HepG2 (cell line): ENCODE results near the gene RBCK1. TPM values are rescaled to one million over a fixed set of nuclear protein-coding genes. Genes with fewer than 3 reads are reported as not detected.
A peak's percentile ranks its signal among the peaks of the same experiment; 100 is the strongest.

Source experiments
- DPF2 ChIP-seq: sonication (generic); formaldehyde crosslinking; IDR thresholded peaks from 2 replicates; pipeline ENCODE4 v1.4.0; 2020; ENCODE audit warnings: mild to moderate bottlenecking, low read depth, missing genetic modification reagents, borderline replicate concordance
- KAT8 ChIP-seq: IDR thresholded peaks from 2 replicates; pipeline ENCODE4 v1.6.1; 2016; ENCODE audit warnings: missing genetic modification reagents, missing compliant biosample characterization
- NCOA1 ChIP-seq: sonication (generic); formaldehyde crosslinking; IDR thresholded peaks from 2 replicates; pipeline ENCODE4 v1.9.0; 2021; ENCODE audit warnings: missing genetic modification reagents
- NR2F1 ChIP-seq, 2 experiments: fragments of 450-650 bp in 1 of 2; formaldehyde crosslinking in 1 of 2; IDR thresholded peaks; 2 replicates each; pipeline versions ENCODE4 v1.5.0 to v1.6.1; 2016 to 2020; ENCODE audit warnings: mild to moderate bottlenecking in 1 of 2, missing compliant biosample characterization in 1 of 2, missing genetic modification reagents in 1 of 2, moderate library complexity in 1 of 2
- RARA ChIP-seq: IDR thresholded peaks from 2 replicates; pipeline ENCODE4 v1.6.1; 2016; ENCODE audit warnings: missing genetic modification reagents, missing compliant biosample characterization
- REXO4 ChIP-seq: sonication (generic); formaldehyde crosslinking; IDR thresholded peaks from 2 replicates; pipeline ENCODE4 v1.8.0; 2022; ENCODE audit warnings: missing genetic modification reagents, mild to moderate bottlenecking, borderline replicate concordance
- ZC3H4 ChIP-seq: sonication (generic); formaldehyde crosslinking; IDR thresholded peaks from 2 replicates; pipeline ENCODE4 v1.4.0; 2020; ENCODE audit warnings: missing genetic modification reagents, borderline replicate concordance
- ZNF232 ChIP-seq: sonication (generic); formaldehyde crosslinking; IDR thresholded peaks from 2 replicates; pipeline ENCODE4 v1.4.0; 2020; ENCODE audit warnings: missing genetic modification reagents, borderline replicate concordance
- ZNF24 ChIP-seq: fragments of 450-650 bp; IDR thresholded peaks from 2 replicates; pipeline ENCODE4 v1.6.1; 2017; ENCODE audit warnings: antibody characterized with exemption, mild to moderate bottlenecking
- ZNF550 ChIP-seq: sonication (generic); formaldehyde crosslinking; IDR thresholded peaks from 2 replicates; pipeline ENCODE4 v1.4.0; 2020; ENCODE audit warnings: mild to moderate bottlenecking, missing genetic modification reagents, borderline replicate concordance
- ZNF556 ChIP-seq: sonication (generic); formaldehyde crosslinking; IDR thresholded peaks from 2 replicates; pipeline ENCODE4 v1.4.0; 2020; ENCODE audit warnings: mild to moderate bottlenecking, missing genetic modification reagents, borderline replicate concordance
- ZNF570 ChIP-seq: sonication (generic); formaldehyde crosslinking; IDR thresholded peaks from 2 replicates; pipeline ENCODE4 v1.4.0; 2020; ENCODE audit warnings: mild to moderate bottlenecking, missing genetic modification reagents, borderline replicate concordance
- ZSCAN9 ChIP-seq: IDR thresholded peaks from 2 replicates; pipeline ENCODE4 v1.6.1; 2016; ENCODE audit warnings: borderline replicate concordance
- polyA plus RNA-seq, 8 experiments: library from polyadenylated mRNA; depleted of rRNA in 3 of 8; stranded (reverse) in 7 of 8; unstranded in 1 of 8; fragments of >200 nt; fragmentation: Illumina TruSeq in 4 of 8; extraction: Trizol in 4 of 8; gene quantifications; 2 replicates each; pipeline versions ENCODE4 v1.2.1 to v1.2.3, GENCODE V29; 2011 to 2016; ENCODE audit warnings: low read depth in 4 of 8, missing spikeins in 1 of 8, mixed read lengths in 1 of 8; ENCODE audit not compliant: insufficient read depth in 1 of 8
- total RNA-seq, 5 experiments: library from RNA; depleted of rRNA; stranded (reverse); fragments of >200 nt; fragmentation: Illumina TruSeq; extraction: Trizol; gene quantifications; 2 replicates each; pipeline ENCODE4 v1.2.3, GENCODE V29; 2016; ENCODE audit warnings: low read depth in 1 of 5
- TF ChIP-seq, protein P1 (sequence below): sonication (generic); formaldehyde crosslinking; IDR thresholded peaks from 2 replicates; pipeline ENCODE4 v1.4.0; 2020; ENCODE audit warnings: missing genetic modification reagents
- TF ChIP-seq, protein P2 (sequence below): sonication (generic); formaldehyde crosslinking; IDR thresholded peaks from 2 replicates; pipeline ENCODE4 v1.8.0; 2022; ENCODE audit warnings: missing genetic modification reagents, mild to moderate bottlenecking, inconsistent platforms, borderline replicate concordance
- TF ChIP-seq, protein P3 (sequence below): IDR thresholded peaks from 2 replicates; pipeline ENCODE4 v1.6.1; 2016; ENCODE audit warnings: low read depth, borderline replicate concordance
- TF ChIP-seq, protein P4 (sequence below): IDR thresholded peaks from 2 replicates; pipeline ENCODE4 v1.6.1; 2016; ENCODE audit warnings: missing compliant biosample characterization, missing genetic modification reagents, borderline replicate concordance
- TF ChIP-seq, protein P5 (sequence below), 2 experiments: fragments of 450-650 bp in 1 of 2; sonication (generic) in 1 of 2; formaldehyde crosslinking; IDR thresholded peaks; 2 replicates each; pipeline versions ENCODE4 v1.5.0 to v1.8.0; 2020 to 2022; ENCODE audit warnings: mild to moderate bottlenecking in 1 of 2, missing genetic modification reagents in 1 of 2

RBCK1 gene
- total and polyA plus RNA-seq, 2 of the 13 experiments (the other 11 are each of a cell fraction or from before 2014, with no cell fraction given) = 149 to 215 TPM

DNA sequence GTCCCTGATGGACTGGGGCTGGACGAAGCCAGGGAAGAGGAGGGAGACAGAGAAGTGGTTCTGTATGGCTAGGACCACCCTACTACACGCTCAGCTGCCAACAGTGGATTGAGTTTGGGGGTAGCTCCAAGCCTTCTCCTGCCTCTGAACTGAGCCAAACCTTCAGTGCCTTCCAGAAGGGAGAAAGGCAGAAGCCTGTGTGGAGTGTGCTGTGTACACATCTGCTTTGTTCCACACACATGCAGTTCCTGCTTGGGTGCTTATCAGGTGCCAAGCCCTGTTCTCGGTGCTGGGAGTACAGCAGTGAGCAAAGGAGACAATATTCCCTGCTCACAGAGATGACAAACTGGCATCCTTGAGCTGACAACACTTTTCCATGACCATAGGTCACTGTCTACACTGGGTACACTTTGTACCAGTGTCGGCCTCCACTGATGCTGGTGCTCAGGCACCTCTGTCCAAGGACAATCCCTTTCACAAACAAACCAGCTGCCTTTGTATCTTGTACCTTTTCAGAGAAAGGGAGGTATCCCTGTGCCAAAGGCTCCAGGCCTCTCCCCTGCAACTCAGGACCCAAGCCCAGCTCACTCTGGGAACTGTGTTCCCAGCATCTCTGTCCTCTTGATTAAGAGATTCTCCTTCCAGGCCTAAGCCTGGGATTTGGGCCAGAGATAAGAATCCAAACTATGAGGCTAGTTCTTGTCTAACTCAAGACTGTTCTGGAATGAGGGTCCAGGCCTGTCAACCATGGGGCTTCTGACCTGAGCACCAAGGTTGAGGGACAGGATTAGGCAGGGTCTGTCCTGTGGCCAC lies 11.3 kb upstream of the RBCK1 start (continued):
- TF ChIP-seq, protein P1, sequence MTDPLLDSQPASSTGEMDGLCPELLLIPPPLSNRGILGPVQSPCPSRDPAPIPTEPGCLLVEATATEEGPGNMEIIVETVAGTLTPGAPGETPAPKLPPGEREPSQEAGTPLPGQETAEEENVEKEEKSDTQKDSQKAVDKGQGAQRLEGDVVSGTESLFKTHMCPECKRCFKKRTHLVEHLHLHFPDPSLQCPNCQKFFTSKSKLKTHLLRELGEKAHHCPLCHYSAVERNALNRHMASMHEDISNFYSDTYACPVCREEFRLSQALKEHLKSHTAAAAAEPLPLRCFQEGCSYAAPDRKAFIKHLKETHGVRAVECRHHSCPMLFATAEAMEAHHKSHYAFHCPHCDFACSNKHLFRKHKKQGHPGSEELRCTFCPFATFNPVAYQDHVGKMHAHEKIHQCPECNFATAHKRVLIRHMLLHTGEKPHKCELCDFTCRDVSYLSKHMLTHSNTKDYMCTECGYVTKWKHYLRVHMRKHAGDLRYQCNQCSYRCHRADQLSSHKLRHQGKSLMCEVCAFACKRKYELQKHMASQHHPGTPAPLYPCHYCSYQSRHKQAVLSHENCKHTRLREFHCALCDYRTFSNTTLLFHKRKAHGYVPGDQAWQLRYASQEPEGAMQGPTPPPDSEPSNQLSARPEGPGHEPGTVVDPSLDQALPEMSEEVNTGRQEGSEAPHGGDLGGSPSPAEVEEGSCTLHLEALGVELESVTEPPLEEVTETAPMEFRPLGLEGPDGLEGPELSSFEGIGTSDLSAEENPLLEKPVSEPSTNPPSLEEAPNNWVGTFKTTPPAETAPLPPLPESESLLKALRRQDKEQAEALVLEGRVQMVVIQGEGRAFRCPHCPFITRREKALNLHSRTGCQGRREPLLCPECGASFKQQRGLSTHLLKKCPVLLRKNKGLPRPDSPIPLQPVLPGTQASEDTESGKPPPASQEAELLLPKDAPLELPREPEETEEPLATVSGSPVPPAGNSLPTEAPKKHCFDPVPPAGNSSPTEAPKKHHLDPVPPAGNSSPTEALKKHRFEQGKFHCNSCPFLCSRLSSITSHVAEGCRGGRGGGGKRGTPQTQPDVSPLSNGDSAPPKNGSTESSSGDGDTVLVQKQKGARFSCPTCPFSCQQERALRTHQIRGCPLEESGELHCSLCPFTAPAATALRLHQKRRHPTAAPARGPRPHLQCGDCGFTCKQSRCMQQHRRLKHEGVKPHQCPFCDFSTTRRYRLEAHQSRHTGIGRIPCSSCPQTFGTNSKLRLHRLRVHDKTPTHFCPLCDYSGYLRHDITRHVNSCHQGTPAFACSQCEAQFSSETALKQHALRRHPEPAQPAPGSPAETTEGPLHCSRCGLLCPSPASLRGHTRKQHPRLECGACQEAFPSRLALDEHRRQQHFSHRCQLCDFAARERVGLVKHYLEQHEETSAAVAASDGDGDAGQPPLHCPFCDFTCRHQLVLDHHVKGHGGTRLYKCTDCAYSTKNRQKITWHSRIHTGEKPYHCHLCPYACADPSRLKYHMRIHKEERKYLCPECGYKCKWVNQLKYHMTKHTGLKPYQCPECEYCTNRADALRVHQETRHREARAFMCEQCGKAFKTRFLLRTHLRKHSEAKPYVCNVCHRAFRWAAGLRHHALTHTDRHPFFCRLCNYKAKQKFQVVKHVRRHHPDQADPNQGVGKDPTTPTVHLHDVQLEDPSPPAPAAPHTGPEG = 0 out of 2 replicates have a peak, but pooled peaks have one; percentile 74
- TF ChIP-seq, protein P2, sequence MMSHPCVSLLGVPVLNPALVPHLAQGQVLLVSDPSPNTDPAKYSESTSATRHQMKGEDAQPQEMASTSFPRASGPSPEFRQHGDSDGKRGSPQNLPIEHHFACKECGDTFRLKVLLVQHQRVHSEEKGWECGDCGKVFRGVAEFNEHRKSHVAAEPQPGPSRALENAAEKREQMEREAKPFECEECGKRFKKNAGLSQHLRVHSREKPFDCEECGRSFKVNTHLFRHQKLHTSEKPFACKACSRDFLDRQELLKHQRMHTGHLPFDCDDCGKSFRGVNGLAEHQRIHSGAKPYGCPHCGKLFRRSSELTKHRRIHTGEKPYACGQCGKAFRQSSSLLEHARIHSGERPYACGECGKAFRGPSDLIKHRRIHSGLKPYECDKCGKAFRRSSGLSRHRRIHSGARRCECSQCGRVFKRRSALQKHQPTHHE (CRISPR knock-in tag) = peak; percentile 24; the same call in 1 of the 2 replicates
- TF ChIP-seq ZSCAN9 (peak; percentile 97), ZNF232 (CRISPR knock-in tag) (peak; percentile 72; the same call in 1 of the 2 replicates), ZNF550 (CRISPR knock-in tag) (0 out of 2 replicates have a peak, but pooled peaks have one; percentile 88), ZC3H4 (CRISPR knock-in tag) (0 out of 2 replicates have a peak, but pooled peaks have one; percentile 60), NR2F1 (CRISPR knock-in tag; IDR thresholded peaks at IDR 0.05) (peak; percentile 86), KAT8 (CRISPR knock-in tag) (peak; percentile 80), NCOA1 (CRISPR knock-in tag) (peak; percentile 81; the same call in 1 of the 2 replicates), ZNF556 (no peak; the same call in 1 of the 2 replicates), RARA (CRISPR knock-in tag) (peak; percentile 92), REXO4 (CRISPR knock-in tag) (no peak), DPF2 (CRISPR knock-in tag) (peak; percentile 96), ZNF24 (peak; percentile 49; the same call in 1 of the 2 replicates), ZNF570 (CRISPR knock-in tag) (0 out of 2 replicates have a peak, but pooled peaks have one; percentile 21)
- TF ChIP-seq, protein P3, sequence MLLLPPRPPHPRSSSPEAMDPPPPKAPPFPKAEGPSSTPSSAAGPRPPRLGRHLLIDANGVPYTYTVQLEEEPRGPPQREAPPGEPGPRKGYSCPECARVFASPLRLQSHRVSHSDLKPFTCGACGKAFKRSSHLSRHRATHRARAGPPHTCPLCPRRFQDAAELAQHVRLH (CRISPR knock-in tag) = peak; percentile 92; the same call in 1 of the 2 replicates
- TF ChIP-seq, protein P4, sequence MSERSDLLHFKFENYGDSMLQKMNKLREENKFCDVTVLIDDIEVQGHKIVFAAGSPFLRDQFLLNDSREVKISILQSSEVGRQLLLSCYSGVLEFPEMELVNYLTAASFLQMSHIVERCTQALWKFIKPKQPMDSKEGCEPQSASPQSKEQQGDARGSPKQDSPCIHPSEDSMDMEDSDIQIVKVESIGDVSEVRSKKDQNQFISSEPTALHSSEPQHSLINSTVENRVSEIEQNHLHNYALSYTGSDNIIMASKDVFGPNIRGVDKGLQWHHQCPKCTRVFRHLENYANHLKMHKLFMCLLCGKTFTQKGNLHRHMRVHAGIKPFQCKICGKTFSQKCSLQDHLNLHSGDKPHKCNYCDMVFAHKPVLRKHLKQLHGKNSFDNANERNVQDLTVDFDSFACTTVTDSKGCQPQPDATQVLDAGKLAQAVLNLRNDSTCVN (CRISPR knock-in tag) = peak; percentile 91
- TF ChIP-seq, protein P5, sequence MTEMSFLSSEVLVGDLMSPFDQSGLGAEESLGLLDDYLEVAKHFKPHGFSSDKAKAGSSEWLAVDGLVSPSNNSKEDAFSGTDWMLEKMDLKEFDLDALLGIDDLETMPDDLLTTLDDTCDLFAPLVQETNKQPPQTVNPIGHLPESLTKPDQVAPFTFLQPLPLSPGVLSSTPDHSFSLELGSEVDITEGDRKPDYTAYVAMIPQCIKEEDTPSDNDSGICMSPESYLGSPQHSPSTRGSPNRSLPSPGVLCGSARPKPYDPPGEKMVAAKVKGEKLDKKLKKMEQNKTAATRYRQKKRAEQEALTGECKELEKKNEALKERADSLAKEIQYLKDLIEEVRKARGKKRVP (CRISPR knock-in tag; IDR thresholded peaks at IDR 0.05) = peak in 1 of 2 experiments; percentile 80; a peak in 2 of 4 replicates
